Effector memory CD8-positive, alpha-beta T cell (primary cell): ENCODE measurements around the gene GATA5.

Experiments
- ATAC-seq: fragments of 150-1000 bp; cut with Tn5 transposase; replicated peaks from 2 replicates; pipeline ENCODE4 v1.10.0; 2021; ENCODE audit warnings: mild to moderate bottlenecking, moderate library complexity
- DNase-seq, 3 experiments: peaks; one replicate each; pipeline ENCODE4 v3.0.0; 2021
- H3K27ac Mint-ChIP-seq, 2 donors: one replicate each; pipeline ENCODE4 v1.8.0; 2022; ENCODE audit warnings: mild to moderate bottlenecking in 2 of 2, mixed read lengths in 2 of 2, moderate library complexity in 2 of 2
- H3K27me3 Mint-ChIP-seq, 2 donors: one replicate each; pipeline ENCODE4 v1.8.0; 2022; ENCODE audit warnings: mixed read lengths in 2 of 2
- H3K36me3 Mint-ChIP-seq: one replicate; pipeline ENCODE4 v1.8.0; 2022; ENCODE audit warnings: mild to moderate bottlenecking, moderate library complexity, mixed read lengths; ENCODE audit not compliant: insufficient read depth
- H3K4me1 Mint-ChIP-seq, 2 donors: one replicate each; pipeline ENCODE4 v1.8.0; 2022; ENCODE audit warnings: low read depth in 2 of 2, mixed read lengths in 2 of 2
- H3K4me3 Mint-ChIP-seq, 2 donors: one replicate each; pipeline ENCODE4 v1.8.0; 2022; ENCODE audit warnings: mild to moderate bottlenecking in 2 of 2, mixed read lengths in 2 of 2, moderate library complexity in 2 of 2
- H3K9me3 Mint-ChIP-seq, 2 donors: one replicate each; pipeline ENCODE4 v1.8.0; 2022; ENCODE audit warnings: mixed read lengths in 2 of 2

GATA5 gene

DNA sequence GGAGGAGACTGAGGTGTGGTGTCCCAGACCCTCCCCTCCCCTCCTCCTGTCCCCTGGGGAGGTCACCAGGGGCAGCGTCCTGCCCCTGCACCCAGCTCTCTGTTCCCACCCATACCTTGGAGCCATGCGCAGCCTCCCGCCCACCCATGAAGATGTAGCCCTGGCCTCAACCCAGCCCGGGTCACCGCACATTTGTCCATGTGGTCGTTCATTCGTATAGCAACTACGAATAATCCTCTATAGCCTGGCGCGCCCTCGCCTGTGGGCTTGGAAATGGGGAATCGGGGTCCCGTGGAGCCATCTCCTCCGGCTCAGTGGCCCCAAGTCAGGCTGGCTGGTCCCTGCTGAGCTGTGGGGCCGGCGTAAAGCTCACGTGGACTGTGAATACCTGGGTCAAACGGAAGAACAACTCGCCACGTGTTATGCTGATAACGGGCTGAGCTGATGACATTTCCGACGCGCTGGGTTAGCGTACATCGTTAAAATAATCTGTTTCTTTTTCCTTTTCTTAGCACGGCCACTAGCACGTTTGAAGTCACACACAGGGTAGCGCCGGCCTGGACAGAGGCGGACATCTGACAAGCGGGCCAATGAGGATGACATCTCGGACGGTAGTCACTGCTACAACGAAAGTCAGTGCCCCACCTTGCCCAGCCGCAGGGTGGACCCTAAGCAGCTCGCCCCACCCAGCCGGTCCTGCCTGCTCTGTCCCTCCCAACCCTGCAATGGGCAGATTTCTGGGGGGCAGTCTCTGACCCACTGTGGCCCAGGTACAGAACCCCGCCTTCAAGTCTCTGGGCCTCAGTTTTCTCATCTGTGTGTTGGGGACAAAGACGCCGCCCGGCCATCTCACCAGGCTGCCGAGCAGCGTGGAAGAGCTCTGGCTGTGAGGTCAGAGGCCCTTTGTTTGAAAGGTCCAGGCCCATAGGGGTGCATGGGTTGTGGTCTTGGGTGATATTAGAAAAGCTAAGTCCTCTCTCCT is 28.6 kb downstream of the GATA5 start:
- Mint-ChIP-seq H3K27ac (no peak overlapping the region), H3K4me1 (no peaks in the 10 kb centered on the region), H3K4me3 (no peak overlapping the region), H3K27me3 (peaks cover 24 to 79% of the 10 kb centered on the region in 2 donors), H3K36me3 (no peaks in the 10 kb centered on the region), H3K9me3 (no peaks in the 10 kb centered on the region)
- DNase-seq, result no peak
- no peak for ATAC-seq

DNA sequence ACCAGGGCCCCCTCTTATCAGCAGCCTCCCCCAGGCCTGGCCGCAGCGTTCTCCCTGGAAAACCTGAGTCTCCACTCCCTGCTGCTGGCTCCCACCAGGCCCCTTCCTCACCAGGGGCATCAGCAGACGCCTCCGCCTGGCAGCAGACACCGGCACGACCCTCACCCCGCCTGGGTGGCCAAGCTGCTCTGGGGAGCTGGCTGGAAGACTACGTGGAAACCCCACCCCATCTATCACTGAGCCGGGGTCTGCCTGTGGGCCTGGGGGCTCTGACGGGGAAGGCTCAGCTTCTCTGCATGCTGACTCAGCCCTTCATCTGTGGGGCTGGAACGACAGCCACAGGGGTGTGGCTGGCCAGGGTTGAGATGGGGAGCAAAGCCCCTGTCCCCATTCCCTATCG is 29.3 kb downstream of the GATA5 start:
- Mint-ChIP-seq H3K27me3 (peaks cover 24 to 83% of the 10 kb centered on the region in 2 donors), H3K4me1 (no peaks in the 10 kb centered on the region), H3K9me3 (no peaks in the 10 kb centered on the region), H3K36me3 (no peaks in the 10 kb centered on the region), H3K27ac (no peak overlapping the region), H3K4me3 (no peak overlapping the region)
- ATAC-seq, result no peak
- DNase-seq, result no peak

GRCh38 chr20:62445553-62446340 is 30.0 kb downstream of the GATA5 start:
- H3K9me3 Mint-ChIP-seq, result no peaks in the 10 kb centered on the region
- no peak for ATAC-seq

GRCh38 chr20:62444286-62444685 is 31.5 kb downstream of the GATA5 start:
- DNase-seq (no peak), ATAC-seq (no peak)
- Mint-ChIP-seq H3K27me3 (peaks cover 30 to 92% of the 10 kb centered on the region in 2 donors), H3K4me1 (no peaks in the 10 kb centered on the region), H3K36me3 (no peaks in the 10 kb centered on the region), H3K9me3 (no peaks in the 10 kb centered on the region), H3K4me3 (no peak overlapping the region), H3K27ac (no peak overlapping the region)

More at GRCh38 chr20:62445553-62446340, 30.0 kb downstream of the GATA5 start:
- Mint-ChIP-seq H3K27me3 (peaks cover 27 to 90% of the 10 kb centered on the region in 2 donors), H3K4me1 (no peaks in the 10 kb centered on the region), H3K4me3 (no peak overlapping the region), H3K27ac (no peak overlapping the region), H3K36me3 (no peaks in the 10 kb centered on the region)
- no peak for DNase-seq

GRCh38 chr20:62441987-62442539 is 33.7 kb downstream of the GATA5 start:
- H3K4me3 Mint-ChIP-seq, result no peak overlapping the region
- H3K27ac Mint-ChIP-seq, result no peak overlapping the region
- no peaks in the 10 kb centered on the region for H3K4me1 Mint-ChIP-seq
- no peaks in the 10 kb centered on the region for H3K9me3 Mint-ChIP-seq
- ATAC-seq, result no peak
- DNase-seq, result no peak
- H3K36me3 Mint-ChIP-seq, result no peaks in the 10 kb centered on the region
- peaks cover 34 to 92% of the 10 kb centered on the region in 2 donors for H3K27me3 Mint-ChIP-seq

DNA sequence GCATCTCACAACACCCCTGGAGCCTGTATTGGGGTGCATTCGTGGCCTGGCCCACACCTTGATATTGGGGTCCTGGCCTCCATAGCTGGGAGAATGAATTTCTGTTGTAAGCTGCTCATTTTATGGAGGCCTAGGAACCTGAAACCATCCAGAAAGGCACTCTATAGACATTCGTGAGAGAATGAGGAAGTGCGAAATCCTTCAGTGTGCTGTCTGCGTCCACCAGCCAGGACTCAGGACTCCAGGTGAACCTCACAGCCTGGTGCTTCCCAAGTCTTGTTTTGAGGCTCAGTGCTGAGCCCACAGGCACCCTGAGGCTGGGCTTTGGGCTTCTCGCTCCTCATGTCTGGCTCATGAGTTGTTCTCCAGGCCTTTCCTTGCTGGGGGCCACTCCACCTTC is 36.6 kb downstream of the GATA5 start:
- no peaks in the 10 kb centered on the region for H3K9me3 Mint-ChIP-seq

DNA sequence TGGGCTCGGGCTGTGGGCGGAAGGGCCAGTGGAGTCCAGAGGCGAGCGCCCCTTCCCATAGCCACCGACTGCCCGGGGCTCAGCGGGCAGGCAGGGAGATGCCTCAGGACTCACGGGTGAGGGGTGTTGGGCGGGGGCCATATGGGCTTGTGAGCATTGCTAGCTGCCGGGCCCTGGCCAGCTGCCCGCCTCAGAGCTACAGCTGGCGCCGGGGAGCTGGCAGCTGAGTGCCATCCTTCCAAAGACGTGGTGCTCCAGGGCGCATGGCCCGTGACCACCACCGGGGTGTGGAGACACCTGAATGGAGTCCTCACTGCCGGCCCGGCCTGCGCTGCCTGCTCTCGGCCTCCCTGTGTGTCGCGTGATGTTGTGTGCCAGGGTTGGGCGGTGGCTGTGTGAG is 37.9 kb downstream of the GATA5 start:
- peaks cover 52 to 95% of the 10 kb centered on the region in 2 donors for H3K27me3 Mint-ChIP-seq
- H3K4me1 Mint-ChIP-seq, result no peaks in the 10 kb centered on the region
- H3K27ac Mint-ChIP-seq, result no peak overlapping the region
- no peak overlapping the region for H3K4me3 Mint-ChIP-seq
- H3K36me3 Mint-ChIP-seq, result peaks cover 2% of the 10 kb centered on the region
- H3K9me3 Mint-ChIP-seq, result no peaks in the 10 kb centered on the region
- no peak for ATAC-seq
- DNase-seq, result no peak

More for the DNA sequence above, 36.6 kb downstream of the GATA5 start:
- peaks cover 53 to 95% of the 10 kb centered on the region in 2 donors for H3K27me3 Mint-ChIP-seq
- H3K27ac Mint-ChIP-seq, result no peak overlapping the region
- no peak for DNase-seq
- H3K4me1 Mint-ChIP-seq, result no peaks in the 10 kb centered on the region
- H3K36me3 Mint-ChIP-seq, result peaks cover 2% of the 10 kb centered on the region
- no peak overlapping the region for H3K4me3 Mint-ChIP-seq
- ATAC-seq, result no peak

GRCh38 chr20:62437496-62437895 is 38.3 kb downstream of the GATA5 start:
- DNase-seq, result no peak
- H3K4me1 Mint-ChIP-seq, result no peaks in the 10 kb centered on the region
- H3K36me3 Mint-ChIP-seq, result peaks cover 2% of the 10 kb centered on the region
- peaks cover 47 to 95% of the 10 kb centered on the region in 2 donors for H3K27me3 Mint-ChIP-seq
- H3K9me3 Mint-ChIP-seq, result no peaks in the 10 kb centered on the region
- H3K4me3 Mint-ChIP-seq, result no peak overlapping the region
- H3K27ac Mint-ChIP-seq, result no peak overlapping the region
- ATAC-seq, result no peak

DNA sequence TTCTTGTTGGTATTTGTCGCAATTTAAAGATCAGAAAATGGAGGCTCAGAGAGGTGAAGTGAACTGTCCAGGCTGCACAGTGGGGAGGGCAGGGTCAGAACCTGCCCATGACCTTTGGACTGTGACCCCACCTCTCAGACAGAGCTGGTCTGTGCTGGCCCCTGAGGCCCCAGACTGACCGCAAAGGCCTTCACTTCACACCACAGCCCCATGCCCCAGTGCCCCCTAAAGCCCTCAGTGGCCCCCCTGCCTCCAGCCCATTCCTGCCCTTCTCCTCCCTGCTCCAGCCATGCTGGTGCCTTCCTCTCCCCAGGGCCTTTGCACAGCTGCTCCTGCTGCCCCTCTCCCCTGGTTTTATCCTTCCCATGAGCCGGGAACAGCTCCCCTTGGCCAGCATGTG is 39.1 kb downstream of the GATA5 start:
- Mint-ChIP-seq H3K27me3 (peaks cover 48 to 95% of the 10 kb centered on the region in 2 donors), H3K4me1 (no peaks in the 10 kb centered on the region), H3K4me3 (no peak overlapping the region), H3K27ac (no peak overlapping the region), H3K9me3 (no peaks in the 10 kb centered on the region), H3K36me3 (peaks cover 2% of the 10 kb centered on the region)
- DNase-seq (no peak), ATAC-seq (no peak)

GRCh38 chr20:62433658-62434497 is 41.9 kb downstream of the GATA5 start:
- peaks cover 2% of the 10 kb centered on the region for H3K36me3 Mint-ChIP-seq
- no peak overlapping the region for H3K4me3 Mint-ChIP-seq

GRCh38 chr20:62430866-62431447 is 44.8 kb downstream of the GATA5 start:
- H3K36me3 Mint-ChIP-seq, result peaks cover 2% of the 10 kb centered on the region
- peaks cover 32 to 67% of the 10 kb centered on the region in 2 donors for H3K27me3 Mint-ChIP-seq
- ATAC-seq (no peak), DNase-seq (no peak)
- H3K9me3 Mint-ChIP-seq, result no peaks in the 10 kb centered on the region
- no peak overlapping the region for H3K4me3 Mint-ChIP-seq
- H3K27ac Mint-ChIP-seq, result no peak overlapping the region
- H3K4me1 Mint-ChIP-seq, result peaks cover 0 to 2% of the 10 kb centered on the region in 2 donors

More at GRCh38 chr20:62433658-62434497, 41.9 kb downstream of the GATA5 start:
- DNase-seq, result no peak
- Mint-ChIP-seq H3K27me3 (peaks cover 50 to 86% of the 10 kb centered on the region in 2 donors), H3K9me3 (no peaks in the 10 kb centered on the region), H3K27ac (no peak overlapping the region), H3K4me1 (no peaks in the 10 kb centered on the region)
- ATAC-seq, result no peak

DNA sequence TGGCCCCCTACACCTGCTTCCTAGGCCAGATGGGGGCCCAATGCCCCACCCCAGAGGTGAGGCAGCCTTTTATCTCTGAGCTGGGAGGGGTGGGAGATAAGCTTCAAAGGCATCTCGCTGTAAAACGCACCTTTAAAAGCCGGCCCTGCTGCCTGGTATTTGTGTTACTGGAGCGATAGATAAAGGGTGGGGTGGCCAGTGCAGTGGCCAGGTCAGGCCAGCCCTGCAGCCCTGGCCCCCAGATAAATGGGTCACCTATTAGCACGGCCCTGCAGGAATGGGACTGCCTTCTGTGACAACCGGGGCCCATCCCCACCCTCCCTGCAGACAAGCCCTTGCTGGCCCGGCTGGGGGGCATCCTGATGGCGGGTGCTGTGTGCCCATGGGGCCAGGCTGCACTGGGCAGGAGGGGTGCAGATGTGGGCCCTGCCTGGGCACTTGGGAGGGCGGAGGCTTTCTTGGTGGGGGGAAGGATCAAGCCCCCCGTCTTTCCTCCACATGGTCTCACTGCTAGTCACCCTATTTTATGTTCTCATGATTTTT is 45.4 kb downstream of the GATA5 start:
- H3K4me3 Mint-ChIP-seq, result no peak overlapping the region
- no peaks in the 10 kb centered on the region for H3K9me3 Mint-ChIP-seq
- no peak for ATAC-seq

More for the DNA sequence above, 45.4 kb downstream of the GATA5 start:
- Mint-ChIP-seq H3K27ac (no peak overlapping the region), H3K4me1 (peaks cover 0 to 2% of the 10 kb centered on the region in 2 donors), H3K27me3 (peaks cover 27 to 61% of the 10 kb centered on the region in 2 donors), H3K36me3 (peaks cover 2% of the 10 kb centered on the region)
- no peak for DNase-seq
